Spleen (tissue), 7 donors: ENCODE results near the gene DISP2.

Experiments used
- POLR2A ChIP-seq, 3 donors: fragments of 450-650 bp; IDR thresholded peaks; one replicate each; pipeline ENCODE4 v1.5.1; 2017; ENCODE audit warnings: antibody characterized with exemption in 3 of 3, mild to moderate bottlenecking in 1 of 3
- POLR2AphosphoS5 ChIP-seq, 3 donors: sonication (generic); formaldehyde crosslinking; IDR thresholded peaks; one replicate each; pipeline ENCODE4 v1.5.1; 2017; ENCODE audit warnings: antibody characterized with exemption in 3 of 3
- TF ChIP-seq, protein P1 (sequence below), 11 experiments: fragments of 200-600 bp in 7 of 11; fragments of 450-650 bp in 4 of 11; sonication (generic) in 4 of 11; IDR thresholded peaks in 8 of 11; conservative IDR thresholded peaks in 3 of 11; 1 replicate in 7 of 11; 2 replicates in 4 of 11; pipeline versions ENCODE4 v1.4.0 to v1.8.0; 2016 to 2021; ENCODE audit warnings: antibody characterized with exemption in 11 of 11, inconsistent platforms in 4 of 11, mild to moderate bottlenecking in 1 of 11
- donor health status: DM: no; HTN: no; CAD: no; lungs with moderate emphysema.
- donor health status: DM: no; HTN: no; CAD: no.
- donor health status: DM: no; HTN: no; CAD: no.

DNA sequence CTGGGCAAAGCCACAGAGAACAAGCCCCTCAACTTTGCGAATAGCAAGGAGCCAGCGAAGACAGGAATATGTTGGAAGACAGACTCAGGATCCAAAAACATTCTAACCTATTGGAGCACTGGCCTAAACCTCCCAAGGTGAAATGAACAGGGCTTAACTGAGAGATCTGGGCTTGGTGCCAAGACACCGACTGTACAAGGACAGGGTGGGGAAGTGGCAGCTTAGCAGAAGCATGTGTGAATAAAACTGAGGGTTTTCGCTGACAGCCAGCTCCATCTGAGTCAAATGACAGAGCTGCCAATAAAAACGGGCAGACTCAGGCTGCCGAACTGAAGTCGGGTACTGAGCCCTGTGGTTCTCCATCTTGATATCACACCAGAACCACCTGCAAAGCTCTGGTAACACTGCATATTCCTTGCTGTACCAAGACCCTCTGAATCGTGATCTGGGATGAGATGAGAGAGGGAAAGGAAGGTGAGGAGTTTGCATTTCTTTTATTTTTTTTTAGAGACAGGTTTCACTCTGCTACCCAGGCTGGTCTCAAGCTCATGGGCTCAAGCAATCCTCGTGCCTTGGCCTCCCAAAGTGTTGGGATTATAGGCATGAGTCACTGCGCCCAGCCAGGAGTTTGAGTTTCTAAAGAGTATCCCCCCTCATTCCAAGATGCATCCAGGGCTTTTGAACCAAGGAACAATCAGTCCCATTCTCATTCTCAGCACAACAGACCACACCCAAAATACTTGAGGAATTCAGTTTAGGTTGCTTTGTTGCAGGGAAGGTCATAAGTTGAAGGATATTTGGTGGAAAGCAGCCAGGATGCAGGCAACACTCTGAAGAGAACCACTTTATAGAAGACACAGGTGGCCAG is 44.3 kb upstream of the DISP2 start:
- TF ChIP-seq, protein P1, sequence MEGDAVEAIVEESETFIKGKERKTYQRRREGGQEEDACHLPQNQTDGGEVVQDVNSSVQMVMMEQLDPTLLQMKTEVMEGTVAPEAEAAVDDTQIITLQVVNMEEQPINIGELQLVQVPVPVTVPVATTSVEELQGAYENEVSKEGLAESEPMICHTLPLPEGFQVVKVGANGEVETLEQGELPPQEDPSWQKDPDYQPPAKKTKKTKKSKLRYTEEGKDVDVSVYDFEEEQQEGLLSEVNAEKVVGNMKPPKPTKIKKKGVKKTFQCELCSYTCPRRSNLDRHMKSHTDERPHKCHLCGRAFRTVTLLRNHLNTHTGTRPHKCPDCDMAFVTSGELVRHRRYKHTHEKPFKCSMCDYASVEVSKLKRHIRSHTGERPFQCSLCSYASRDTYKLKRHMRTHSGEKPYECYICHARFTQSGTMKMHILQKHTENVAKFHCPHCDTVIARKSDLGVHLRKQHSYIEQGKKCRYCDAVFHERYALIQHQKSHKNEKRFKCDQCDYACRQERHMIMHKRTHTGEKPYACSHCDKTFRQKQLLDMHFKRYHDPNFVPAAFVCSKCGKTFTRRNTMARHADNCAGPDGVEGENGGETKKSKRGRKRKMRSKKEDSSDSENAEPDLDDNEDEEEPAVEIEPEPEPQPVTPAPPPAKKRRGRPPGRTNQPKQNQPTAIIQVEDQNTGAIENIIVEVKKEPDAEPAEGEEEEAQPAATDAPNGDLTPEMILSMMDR (IDR thresholded peaks at IDR 0.05 in 8 of 11, conservative IDR thresholded peaks at IDR 0.05 in 3 of 11) = no peak
- TF ChIP-seq POLR2A (IDR thresholded peaks at IDR 0.05) (no peak), POLR2AphosphoS5 (IDR thresholded peaks at IDR 0.05) (peak in 1 of 3 donors; percentile 71)
